ENCODE results near the gene RASAL2.

DNA sequence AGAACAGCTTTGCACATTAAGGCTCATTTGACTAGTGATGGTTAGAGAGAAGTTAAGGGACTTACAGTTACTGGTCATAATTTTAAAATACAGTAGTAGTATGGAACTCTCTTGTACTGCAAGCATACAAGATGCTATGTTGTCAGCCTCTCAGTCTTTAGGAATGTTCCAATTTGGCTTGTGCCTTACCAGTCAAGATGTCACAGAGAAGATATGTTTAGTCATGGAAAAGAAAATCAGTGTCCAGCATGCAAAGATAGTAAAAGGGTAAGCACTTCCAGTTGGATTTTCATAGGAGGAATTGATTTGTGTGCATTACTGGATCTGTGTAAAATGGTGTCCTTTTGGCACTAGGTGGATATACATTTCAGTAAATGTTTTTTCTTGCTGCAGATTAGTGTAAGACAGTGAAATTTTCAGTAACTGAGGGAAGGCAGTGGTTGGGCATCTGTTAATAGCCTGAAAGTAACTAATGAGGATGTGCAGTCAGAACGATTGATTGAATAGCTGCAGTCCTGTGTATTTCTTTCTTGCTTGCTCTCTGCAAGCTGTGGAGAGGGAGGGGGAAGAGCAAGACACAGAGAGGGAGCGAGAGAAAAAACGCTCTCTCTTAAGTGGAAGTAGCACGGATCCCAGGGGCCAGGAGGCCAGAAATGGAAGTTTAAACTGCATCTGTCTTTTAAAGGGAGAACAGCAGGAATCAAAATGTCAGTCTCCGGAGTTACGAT lies 294.7 kb downstream of the RASAL2 start:
- TF ChIP-seq, protein P1, sequence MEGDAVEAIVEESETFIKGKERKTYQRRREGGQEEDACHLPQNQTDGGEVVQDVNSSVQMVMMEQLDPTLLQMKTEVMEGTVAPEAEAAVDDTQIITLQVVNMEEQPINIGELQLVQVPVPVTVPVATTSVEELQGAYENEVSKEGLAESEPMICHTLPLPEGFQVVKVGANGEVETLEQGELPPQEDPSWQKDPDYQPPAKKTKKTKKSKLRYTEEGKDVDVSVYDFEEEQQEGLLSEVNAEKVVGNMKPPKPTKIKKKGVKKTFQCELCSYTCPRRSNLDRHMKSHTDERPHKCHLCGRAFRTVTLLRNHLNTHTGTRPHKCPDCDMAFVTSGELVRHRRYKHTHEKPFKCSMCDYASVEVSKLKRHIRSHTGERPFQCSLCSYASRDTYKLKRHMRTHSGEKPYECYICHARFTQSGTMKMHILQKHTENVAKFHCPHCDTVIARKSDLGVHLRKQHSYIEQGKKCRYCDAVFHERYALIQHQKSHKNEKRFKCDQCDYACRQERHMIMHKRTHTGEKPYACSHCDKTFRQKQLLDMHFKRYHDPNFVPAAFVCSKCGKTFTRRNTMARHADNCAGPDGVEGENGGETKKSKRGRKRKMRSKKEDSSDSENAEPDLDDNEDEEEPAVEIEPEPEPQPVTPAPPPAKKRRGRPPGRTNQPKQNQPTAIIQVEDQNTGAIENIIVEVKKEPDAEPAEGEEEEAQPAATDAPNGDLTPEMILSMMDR (IDR thresholded peaks at IDR 0.05; ENCODE audit: insufficient read depth, low read depth, low read length): no peak
- TF ChIP-seq EZH2 (IDR thresholded peaks at IDR 0.05; ENCODE audit: insufficient read depth, low read length): no peak
